Stimulated activated naive B cell treated with anti-CD40 and anti-IgM and Interleukin-4, amounts not matched to agents 10 μg/mL and 1 μg/mL and 100 μg/mL, for 72 hours (primary cell): ENCODE data around the gene SSX2IP.

Source experiments
- ATAC-seq, 2 donors: fragments of 150-1000 bp; cut with Tn5 transposase; replicated peaks; 2 replicates each; pipeline ENCODE4 v1.10.0; 2021; ENCODE audit warnings: moderate library complexity in 1 of 2
- DNase-seq: peaks from one replicate; pipeline ENCODE4 v3.0.0; 2021
- H3K27ac Mint-ChIP-seq: one replicate; pipeline ENCODE4 v1.8.0; 2022; ENCODE audit warnings: mild to moderate bottlenecking, mixed read lengths
- H3K27me3 Mint-ChIP-seq, 2 donors: one replicate each; pipeline ENCODE4 v1.8.0; 2022; ENCODE audit warnings: mixed read lengths in 2 of 2
- H3K36me3 Mint-ChIP-seq, 2 donors: one replicate each; pipeline ENCODE4 v1.8.0; 2022; ENCODE audit warnings: mixed read lengths in 2 of 2, mild to moderate bottlenecking in 1 of 2
- H3K4me1 Mint-ChIP-seq, 2 donors: one replicate each; pipeline ENCODE4 v1.8.0; 2022; ENCODE audit warnings: mixed read lengths in 2 of 2, mild to moderate bottlenecking in 1 of 2
- H3K4me3 Mint-ChIP-seq, 2 donors: one replicate each; pipeline ENCODE4 v1.8.0; 2022; ENCODE audit warnings: mild to moderate bottlenecking in 2 of 2, mixed read lengths in 2 of 2, moderate library complexity in 1 of 2
- H3K9me3 Mint-ChIP-seq, 2 donors: one replicate each; pipeline ENCODE4 v1.8.0; 2022; ENCODE audit warnings: mixed read lengths in 2 of 2, mild to moderate bottlenecking in 1 of 2

The SSX2IP gene

GRCh38 chr1:84700070-84700469 is 9.8 kb upstream of the SSX2IP start:
- Mint-ChIP-seq H3K9me3 (no peaks in the 10 kb centered on the region), H3K36me3 (no peaks in the 10 kb centered on the region), H3K4me3 (peak overlapping the region in 1 of 2 donors; percentile 26), H3K27ac (peak overlapping the region; percentile 75), H3K4me1 (peaks cover 5 to 12% of the 10 kb centered on the region in 2 donors), H3K27me3 (no peaks in the 10 kb centered on the region)
- DNase-seq (no peak), ATAC-seq (peak; percentile 78 to 90)

DNA sequence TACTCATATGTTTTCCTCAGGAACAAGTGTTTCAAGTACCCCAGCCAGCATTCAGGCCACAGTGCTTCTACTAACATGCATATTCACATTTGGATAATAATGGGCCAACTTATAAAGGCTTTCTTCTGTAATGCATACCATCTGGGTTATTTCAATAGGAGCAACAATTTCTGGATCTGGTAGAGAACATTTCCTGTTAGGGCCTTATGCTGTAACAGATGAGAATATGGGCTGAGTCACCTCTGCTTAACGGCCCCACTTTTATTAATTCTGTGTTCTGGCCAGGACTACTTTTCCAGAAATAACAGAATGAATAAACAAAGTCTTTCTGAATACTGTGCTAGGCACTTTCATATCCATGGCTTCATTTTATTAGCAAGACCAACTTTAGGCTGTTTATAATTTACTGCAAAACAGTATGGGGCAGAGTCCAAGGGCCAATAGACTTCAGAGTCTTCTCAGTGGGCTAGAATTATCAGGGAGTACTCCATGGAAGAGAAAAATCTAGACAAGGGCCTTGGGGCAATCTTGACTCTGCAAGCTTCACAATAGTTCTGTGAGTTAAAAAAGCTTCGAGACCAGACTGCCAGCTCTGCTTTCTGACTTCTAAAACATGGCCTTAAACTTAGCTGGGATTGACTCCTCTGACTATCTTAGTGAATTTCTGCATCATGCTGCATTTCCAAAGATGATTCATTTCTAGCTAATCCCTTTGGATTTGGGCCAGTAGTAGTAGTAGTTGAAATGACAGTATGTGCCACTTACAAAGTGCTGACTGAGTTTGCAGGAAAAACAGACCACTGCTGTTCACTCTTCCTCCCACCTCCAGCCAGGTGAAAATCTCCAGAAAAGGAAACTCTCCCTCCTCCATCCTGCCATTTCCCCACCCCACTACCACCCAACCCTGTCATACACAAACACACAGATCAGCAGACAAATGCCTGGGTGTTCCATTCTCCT is 8.2 kb upstream of the SSX2IP start:
- H3K36me3 Mint-ChIP-seq = no peaks in the 10 kb centered on the region
- H3K4me3 Mint-ChIP-seq = no peak overlapping the region
- H3K27ac Mint-ChIP-seq = no peak overlapping the region
- no peaks in the 10 kb centered on the region for H3K9me3 Mint-ChIP-seq
- H3K4me1 Mint-ChIP-seq = peaks cover 5 to 12% of the 10 kb centered on the region in 2 donors
- no peaks in the 10 kb centered on the region for H3K27me3 Mint-ChIP-seq
- DNase-seq (no peak), ATAC-seq (no peak)

DNA sequence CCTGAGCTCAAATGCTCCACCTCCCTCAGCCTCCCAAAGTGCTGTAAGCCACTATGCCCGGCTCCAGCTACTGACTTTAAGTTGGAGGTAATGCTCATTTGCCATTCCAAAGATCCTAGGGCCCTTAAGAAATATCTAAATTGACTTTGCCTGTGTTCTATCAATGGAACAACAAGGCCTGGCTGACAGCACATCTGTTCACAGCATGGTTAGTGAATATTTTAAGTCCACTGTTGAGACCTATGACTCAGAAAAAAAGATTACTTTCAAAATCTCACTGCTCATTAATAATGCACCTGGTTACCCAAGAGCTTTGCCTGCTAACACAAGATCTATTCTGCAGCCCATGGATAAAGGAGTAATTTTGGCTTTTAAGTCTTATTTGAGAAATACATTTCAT is 3.5 kb upstream of the SSX2IP start:
- H3K27me3 Mint-ChIP-seq = no peaks in the 10 kb centered on the region
- H3K27ac Mint-ChIP-seq = no peak overlapping the region
- peaks cover 15 to 26% of the 10 kb centered on the region in 2 donors for H3K4me1 Mint-ChIP-seq
- ATAC-seq (no peak), DNase-seq (no peak)
- no peaks in the 10 kb centered on the region for H3K36me3 Mint-ChIP-seq
- H3K9me3 Mint-ChIP-seq = no peaks in the 10 kb centered on the region
- H3K4me3 Mint-ChIP-seq = no peak overlapping the region

- H3K27ac Mint-ChIP-seq = peak overlapping the region; percentile 78
- peak overlapping the region; percentile 72 to 73 for H3K4me3 Mint-ChIP-seq
- no peaks in the 10 kb centered on the region for H3K27me3 Mint-ChIP-seq
- peaks cover 15 to 29% of the 10 kb centered on the region in 2 donors for H3K4me1 Mint-ChIP-seq
- no peak for ATAC-seq
- DNase-seq = no peak
- no peaks in the 10 kb centered on the region for H3K36me3 Mint-ChIP-seq
- no peaks in the 10 kb centered on the region for H3K9me3 Mint-ChIP-seq
Measured at GRCh38 chr1:84693005-84693404, 2.7 kb upstream of the SSX2IP start.

- Mint-ChIP-seq H3K4me1 (peaks cover 18 to 29% of the 10 kb centered on the region in 2 donors), H3K36me3 (no peaks in the 10 kb centered on the region), H3K27me3 (no peaks in the 10 kb centered on the region), H3K27ac (peak overlapping the region; percentile 78), H3K4me3 (peak overlapping the region; percentile 72 to 73), H3K9me3 (no peaks in the 10 kb centered on the region)
- ATAC-seq (no peak), DNase-seq (no peak)
Measured at GRCh38 chr1:84692391-84692790, 2.1 kb upstream of the SSX2IP start.

DNA sequence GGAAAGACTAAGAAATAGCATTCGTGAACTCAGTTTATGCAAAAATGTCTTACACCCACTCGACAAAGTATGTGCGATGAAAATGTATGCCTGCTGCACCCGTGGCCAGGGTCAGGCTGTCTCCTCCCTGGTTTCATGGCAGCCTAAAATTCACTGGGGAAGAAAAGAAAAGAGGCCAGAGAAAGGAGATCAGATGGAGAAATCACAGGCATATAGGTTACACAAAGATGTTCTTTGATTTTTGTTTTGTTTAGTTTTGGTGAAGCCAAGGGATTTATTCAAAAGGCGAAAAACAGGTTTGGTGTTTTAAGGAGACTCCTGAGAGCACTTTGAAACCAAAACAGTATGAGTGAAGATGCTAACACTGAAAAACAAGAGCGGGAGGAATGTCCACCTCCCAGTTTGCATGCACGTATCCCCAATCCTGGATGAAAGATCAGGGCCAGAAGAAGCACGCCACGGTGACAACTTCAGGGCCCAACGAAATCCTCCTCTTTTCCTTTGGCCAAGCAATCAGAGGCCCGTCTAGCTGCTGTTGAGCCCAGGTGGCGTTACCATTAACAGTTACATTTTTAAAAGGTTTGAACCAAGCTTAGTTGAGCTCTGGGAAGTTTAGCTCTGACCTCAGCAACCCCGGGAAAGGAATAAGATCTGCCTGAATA is 992 bp upstream of the SSX2IP start:
- H3K27ac Mint-ChIP-seq = peak overlapping the region; percentile 97
- no peaks in the 10 kb centered on the region for H3K36me3 Mint-ChIP-seq
- peaks cover 20 to 29% of the 10 kb centered on the region in 2 donors for H3K4me1 Mint-ChIP-seq
- H3K27me3 Mint-ChIP-seq = no peaks in the 10 kb centered on the region
- ATAC-seq (no peak), DNase-seq (no peak)
- no peaks in the 10 kb centered on the region for H3K9me3 Mint-ChIP-seq
- peak overlapping the region; percentile 91 to 99 for H3K4me3 Mint-ChIP-seq

- Mint-ChIP-seq H3K4me1 (peaks cover 21 to 29% of the 10 kb centered on the region in 2 donors), H3K9me3 (no peaks in the 10 kb centered on the region), H3K36me3 (no peaks in the 10 kb centered on the region), H3K4me3 (peak overlapping the region; percentile 91 to 99), H3K27me3 (no peaks in the 10 kb centered on the region), H3K27ac (peak overlapping the region; percentile 56)
- peak; percentile 42 to 43 for ATAC-seq
- DNase-seq = peak; percentile 32
Measured at GRCh38 chr1:84689514-84690396, 506 bp downstream of the SSX2IP start.

- Mint-ChIP-seq H3K36me3 (no peaks in the 10 kb centered on the region), H3K4me1 (peaks cover 21 to 29% of the 10 kb centered on the region in 2 donors), H3K27me3 (no peaks in the 10 kb centered on the region), H3K4me3 (no peak overlapping the region), H3K27ac (no peak overlapping the region), H3K9me3 (no peaks in the 10 kb centered on the region)
- DNase-seq (no peak), ATAC-seq (no peak)
Measured at GRCh38 chr1:84688463-84689061, 1.7 kb downstream of the SSX2IP start.

- Mint-ChIP-seq H3K9me3 (no peaks in the 10 kb centered on the region), H3K36me3 (no peaks in the 10 kb centered on the region), H3K4me3 (no peak overlapping the region), H3K27ac (no peak overlapping the region), H3K27me3 (no peaks in the 10 kb centered on the region), H3K4me1 (peaks cover 21 to 28% of the 10 kb centered on the region in 2 donors)
- DNase-seq (no peak), ATAC-seq (no peak)
Measured at GRCh38 chr1:84687714-84688462, 2.4 kb downstream of the SSX2IP start.

GRCh38 chr1:84686223-84686622 is 4.0 kb downstream of the SSX2IP start:
- Mint-ChIP-seq H3K27me3 (no peaks in the 10 kb centered on the region), H3K4me1 (peaks cover 16 to 19% of the 10 kb centered on the region in 2 donors), H3K4me3 (no peak overlapping the region), H3K36me3 (no peaks in the 10 kb centered on the region), H3K9me3 (no peaks in the 10 kb centered on the region), H3K27ac (no peak overlapping the region)
- ATAC-seq (no peak), DNase-seq (no peak)

DNA sequence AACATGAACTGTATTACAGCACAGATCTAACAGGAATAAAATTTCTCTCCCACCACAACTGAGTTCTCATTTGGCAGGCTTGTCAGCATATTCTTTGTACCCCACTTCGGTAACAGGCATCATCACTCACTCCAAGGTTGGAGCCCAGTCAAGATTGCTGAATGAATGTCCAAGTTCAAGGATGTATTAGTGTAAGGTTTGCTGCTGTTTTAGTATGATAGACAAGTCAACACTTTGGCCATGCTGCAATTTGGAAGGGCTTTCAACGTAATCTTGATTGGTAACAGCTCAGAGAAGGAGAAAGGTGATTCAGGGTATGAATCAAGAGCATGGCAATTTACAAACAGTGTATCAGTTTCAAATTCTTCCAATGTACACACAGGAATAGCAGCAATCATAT is 6.8 kb downstream of the SSX2IP start:
- H3K36me3 Mint-ChIP-seq = peaks cover 0 to under 1% of the 10 kb centered on the region in 2 donors
- H3K27me3 Mint-ChIP-seq = no peaks in the 10 kb centered on the region
- DNase-seq (no peak), ATAC-seq (no peak)
- no peak overlapping the region for H3K27ac Mint-ChIP-seq
- H3K4me1 Mint-ChIP-seq = peaks cover under 1 to 6% of the 10 kb centered on the region in 2 donors
- no peak overlapping the region for H3K4me3 Mint-ChIP-seq
- H3K9me3 Mint-ChIP-seq = no peaks in the 10 kb centered on the region

GRCh38 chr1:84682047-84682446 is 8.2 kb downstream of the SSX2IP start:
- ATAC-seq = no peak

DNA sequence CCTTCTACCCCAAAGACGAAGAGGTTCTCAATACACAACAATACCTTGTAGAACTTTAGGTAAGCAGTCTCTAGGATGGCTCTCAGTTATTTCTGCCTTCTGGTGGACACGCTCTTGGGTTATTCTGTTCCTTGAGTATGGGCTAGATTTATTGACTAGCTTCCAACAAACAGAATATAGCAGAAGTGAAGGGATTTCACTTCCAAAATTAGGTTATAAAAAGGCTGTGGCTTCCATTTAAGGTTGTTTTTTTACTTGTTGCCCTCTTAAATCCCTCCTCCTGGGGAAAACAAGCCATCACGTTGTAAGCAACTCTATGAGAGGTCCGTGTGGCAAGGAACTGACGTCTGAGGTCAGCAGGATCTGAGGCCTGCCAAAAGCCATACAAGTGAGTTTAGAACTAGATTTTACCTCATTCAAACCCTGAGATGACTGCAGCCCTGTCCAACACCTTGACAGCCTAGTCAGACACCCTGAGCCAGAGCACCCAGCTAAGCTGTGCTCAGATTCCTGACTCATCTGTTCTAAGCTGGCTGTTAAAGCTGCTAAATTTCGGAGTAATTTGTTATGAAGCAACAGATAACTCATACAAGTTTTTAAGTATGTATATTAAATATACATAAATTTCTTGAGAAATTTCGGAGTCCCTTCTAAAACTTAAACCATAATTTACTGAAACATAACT is 12.7 kb downstream of the SSX2IP start:
- Mint-ChIP-seq H3K4me3 (no peak overlapping the region), H3K9me3 (no peaks in the 10 kb centered on the region), H3K27ac (no peak overlapping the region), H3K36me3 (peaks cover 0 to 7% of the 10 kb centered on the region in 2 donors), H3K27me3 (no peaks in the 10 kb centered on the region), H3K4me1 (no peaks in the 10 kb centered on the region)
- no peak for ATAC-seq
- DNase-seq = no peak

More at GRCh38 chr1:84682047-84682446, 8.2 kb downstream of the SSX2IP start:
- Mint-ChIP-seq H3K9me3 (no peaks in the 10 kb centered on the region), H3K4me1 (peaks cover 0 to 4% of the 10 kb centered on the region in 2 donors), H3K27me3 (no peaks in the 10 kb centered on the region), H3K27ac (no peak overlapping the region), H3K4me3 (no peak overlapping the region), H3K36me3 (peaks cover 0 to 7% of the 10 kb centered on the region in 2 donors)
- DNase-seq = no peak
